ENCODE data around the gene HMSD.
A peak's percentile ranks its signal among the peaks of the same experiment; 100 is the strongest.
"Not testable (repeated sequence)": the region's sequence is repeated elsewhere in the genome, so short reads cannot be mapped to it uniquely, and the experiment has no call there.

The HMSD gene

GRCh38 chr18:63949068-63949737 is at the start of gene HMSD:
Gene HMSD, plus strand, starts transcription at chr18:63949301. Its CDS starts 4,155 bp downstream, at chr18:63953456.
- DNase-seq = peak; percentile 90

GRCh38 chr18:63903851-63904570 is 45.1 kb upstream of the HMSD start:
- DNase-seq = no peak

GRCh38 chr18:63904694-63905093 is 44.4 kb upstream of the HMSD start:
- DNase-seq = no peak

- DNase-seq = no peak
Measured at GRCh38 chr18:63905361-63905760, 43.7 kb upstream of the HMSD start.

- DNase-seq = no peak
Measured at GRCh38 chr18:63906056-63906455, 43.0 kb upstream of the HMSD start.

GRCh38 chr18:63907664-63908063 is 41.4 kb upstream of the HMSD start, which contains the start of gene SERPINB10:
Gene SERPINB10, plus strand, starts transcription at chr18:63907958. Its CDS starts 7,553 bp downstream, at chr18:63915511.
- DNase-seq = no peak

GRCh38 chr18:63908858-63909257 is 40.2 kb upstream of the HMSD start:
- DNase-seq = no peak

GRCh38 chr18:63909870-63910269 is 39.2 kb upstream of the HMSD start:
- no peak for DNase-seq

GRCh38 chr18:63917817-63918216 is 31.3 kb upstream of the HMSD start:
- DNase-seq = no peak

- no peak for DNase-seq
Measured at GRCh38 chr18:63922049-63922448, 27.1 kb upstream of the HMSD start.

- no peak for DNase-seq
Measured at GRCh38 chr18:63924551-63924950, 24.6 kb upstream of the HMSD start.

- DNase-seq = no peak
Measured at GRCh38 chr18:63928331-63928730, 20.8 kb upstream of the HMSD start.

GRCh38 chr18:63929369-63929768 is 19.7 kb upstream of the HMSD start:
- DNase-seq = not testable (repeated sequence)

GRCh38 chr18:63930773-63931354 is 18.2 kb upstream of the HMSD start:
- no peak for DNase-seq

- DNase-seq = peak; percentile 79
Measured at GRCh38 chr18:63936156-63936931, 12.8 kb upstream of the HMSD start.

GRCh38 chr18:63936932-63937393 is 12.1 kb upstream of the HMSD start:
- no peak for DNase-seq

- DNase-seq = no peak
Measured at GRCh38 chr18:63940008-63940407, 9.1 kb upstream of the HMSD start.

GRCh38 chr18:63940543-63941050 is 8.5 kb upstream of the HMSD start:
- not testable (repeated sequence) for DNase-seq

- DNase-seq = no peak
Measured at GRCh38 chr18:63947051-63947790, 1.9 kb upstream of the HMSD start.

GRCh38 chr18:63951302-63951705 is 2.2 kb downstream of the HMSD start:
- DNase-seq = no peak

GRCh38 chr18:63953811-63954210 is 4.7 kb downstream of the HMSD start:
- peak; percentile 34 for DNase-seq

GRCh38 chr18:63956755-63957154 is 7.7 kb downstream of the HMSD start:
- DNase-seq = no peak
